HEK293 (cell line): ENCODE results near the gene EYS.

ENCODE experiments used
- CTCF ChIP-seq: fragments of 450-650 bp; formaldehyde crosslinking; IDR thresholded peaks from 2 replicates; pipeline ENCODE4 v1.5.1; 2016; ENCODE audit warnings: missing biosample characterization, missing genetic modification characterization
- MZF1 ChIP-seq: fragments of 450-650 bp; formaldehyde crosslinking; IDR thresholded peaks from 2 replicates; pipeline ENCODE4 v1.5.1; 2017; ENCODE audit warnings: missing biosample characterization, missing genetic modification characterization, borderline replicate concordance
- REST ChIP-seq: fragments of 450-650 bp; formaldehyde crosslinking; IDR thresholded peaks from 2 replicates; pipeline ENCODE4 v1.5.1; 2016; ENCODE audit warnings: missing biosample characterization, missing genetic modification characterization
- TRIM28 ChIP-seq: IDR thresholded peaks from 2 replicates; pipeline ENCODE4 v1.6.1; 2011; ENCODE audit warnings: low read length, control low read depth, borderline replicate concordance
- ZBTB49 ChIP-seq: fragments of 450-650 bp; formaldehyde crosslinking; IDR thresholded peaks from 2 replicates; pipeline ENCODE4 v1.5.1; 2016; ENCODE audit warnings: missing biosample characterization, missing genetic modification characterization, low read depth
- ZNF138 ChIP-seq: fragments of 450-650 bp; formaldehyde crosslinking; IDR thresholded peaks from 2 replicates; pipeline ENCODE4 v1.5.1; 2016; ENCODE audit warnings: missing biosample characterization, missing genetic modification characterization, borderline replicate concordance
- ZNF274 ChIP-seq, 2 experiments: fragments of 200-500 bp in 1 of 2; fragments of 450-650 bp in 1 of 2; sonication (Bioruptor generic) in 1 of 2; formaldehyde crosslinking in 1 of 2; IDR thresholded peaks; 2 replicates each; pipeline versions ENCODE4 v1.5.1 to v1.6.1; 2014 to 2016; ENCODE audit warnings: borderline replicate concordance in 1 of 2, inconsistent platforms in 1 of 2, low read length in 1 of 2, missing biosample characterization in 1 of 2, missing genetic modification characterization in 1 of 2
- ZNF302 ChIP-seq: fragments of 450-650 bp; formaldehyde crosslinking; IDR thresholded peaks from 2 replicates; pipeline ENCODE4 v1.5.1; 2016; ENCODE audit warnings: missing biosample characterization, missing genetic modification characterization, low read depth
- ZNF518A ChIP-seq: fragments of 450-650 bp; formaldehyde crosslinking; conservative IDR thresholded peaks from 2 replicates; pipeline ENCODE4 v1.5.1; 2016; ENCODE audit warnings: low read depth, missing biosample characterization, missing genetic modification characterization
- ZNF639 ChIP-seq: fragments of 450-650 bp; formaldehyde crosslinking; IDR thresholded peaks from 2 replicates; pipeline ENCODE4 v1.5.1; 2016; ENCODE audit warnings: missing biosample characterization, missing genetic modification characterization
- ZNF677 ChIP-seq: fragments of 450-650 bp; IDR thresholded peaks from 2 replicates; pipeline ENCODE4 v1.5.0; 2018; ENCODE audit warnings: missing biosample characterization, mild to moderate bottlenecking, missing genetic modification characterization, moderate library complexity
- ZNF830 ChIP-seq: fragments of 450-650 bp; IDR thresholded peaks from 2 replicates; pipeline ENCODE4 v1.5.0; 2018; ENCODE audit warnings: missing biosample characterization, missing genetic modification characterization, low read depth, mild to moderate bottlenecking, moderate library complexity

- TF ChIP-seq ZNF302 (tag by site-specific recombination) = no peak
- TF ChIP-seq CTCF (tag by site-specific recombination) = no peak
- no peak for TF ChIP-seq ZNF639 (tag by site-specific recombination)
- TF ChIP-seq ZBTB49 (tag by site-specific recombination) = no peak
- no peak for TF ChIP-seq ZNF138
- TF ChIP-seq MZF1 (tag by site-specific recombination) = no peak
- TF ChIP-seq ZNF518A (tag by site-specific recombination) = no peak
- TF ChIP-seq ZNF274 (IDR thresholded peaks at IDR 0.05; ENCODE audit: low read length) = no peak
- no peak for TF ChIP-seq ZNF274 (tag by site-specific recombination; IDR thresholded peaks at IDR 0.05; ENCODE audit: borderline replicate concordance)
- TF ChIP-seq ZNF677 (tag by site-specific recombination) = no peak
- TF ChIP-seq TRIM28 = no peak
- TF ChIP-seq ZNF830 (tag by site-specific recombination) = no peak
- no peak for TF ChIP-seq REST
Measured at GRCh38 chr6:65569505-65569904, 137.5 kb downstream of the EYS start.
